ENCODE results near the gene NCKIPSD.
A peak's percentile ranks its signal among the peaks of the same experiment; 100 is the strongest.

The NCKIPSD gene

GRCh38 chr3:48678056-48678455 lies 7.7 kb downstream of the NCKIPSD start:
- DNase-seq, result no peak

GRCh38 chr3:48674505-48674904 lies 11.2 kb downstream of the NCKIPSD start:
- DNase-seq, result no peak

- DNase-seq, result no peak
Observed at GRCh38 chr3:48672522-48672921, 13.2 kb downstream of the NCKIPSD start.

GRCh38 chr3:48664929-48665328 lies 20.8 kb downstream of the NCKIPSD start:
- DNase-seq, result no peak

- no peak for DNase-seq
Observed at GRCh38 chr3:48664313-48664644, 21.4 kb downstream of the NCKIPSD start.

- peak; percentile 83 for DNase-seq
Observed at GRCh38 chr3:48663489-48664312, 22.0 kb downstream of the NCKIPSD start.

- peak; percentile 76 for DNase-seq
Observed at GRCh38 chr3:48662753-48663488, 22.8 kb downstream of the NCKIPSD start, which contains the start of gene CELSR3. Gene CELSR3, minus strand, starts transcription at chr3:48662886. Its CDS starts 252 bp downstream, at chr3:48662634.

GRCh38 chr3:48662145-48662752 lies 23.5 kb downstream of the NCKIPSD start:
- no peak for DNase-seq

- DNase-seq, result no peak
Observed at GRCh38 chr3:48661501-48662144, 24.1 kb downstream of the NCKIPSD start.

- no peak for DNase-seq
Observed at GRCh38 chr3:48660800-48661400, 24.8 kb downstream of the NCKIPSD start.

GRCh38 chr3:48656841-48657281 lies 28.9 kb downstream of the NCKIPSD start:
- no peak for DNase-seq

- no peak for DNase-seq
Observed at GRCh38 chr3:48656061-48656840, 29.5 kb downstream of the NCKIPSD start.

- no peak for DNase-seq
Observed at GRCh38 chr3:48655606-48656005, 30.1 kb downstream of the NCKIPSD start.

GRCh38 chr3:48655063-48655462 lies 30.7 kb downstream of the NCKIPSD start:
- DNase-seq, result no peak

- DNase-seq, result no peak
Observed at GRCh38 chr3:48652923-48653715, 32.6 kb downstream of the NCKIPSD start.

- DNase-seq, result no peak
Observed at GRCh38 chr3:48651771-48652170, 33.9 kb downstream of the NCKIPSD start.

- no peak for DNase-seq
Observed at GRCh38 chr3:48650723-48651122, 35.0 kb downstream of the NCKIPSD start.

- DNase-seq, result no peak
Observed at GRCh38 chr3:48648188-48648850, 37.4 kb downstream of the NCKIPSD start.

- no peak for DNase-seq
Observed at GRCh38 chr3:48647714-48648113, 38.0 kb downstream of the NCKIPSD start.

Measured in NCI-H2171 (cell line).